Measurements from ENCODE around the gene STK11IP. TPM values are rescaled to one million over a fixed set of nuclear protein-coding genes. Genes with fewer than 3 reads are reported as not detected.

Gene STK11IP
- total RNA-seq, 1 experiment from 2014 or later: 35.6 TPM

- DNase-seq (ENCODE audit: low spot score): no peak
- H3K36me3 ChIP-seq (ENCODE audit: insufficient read depth, low read length, poor library complexity, severe bottlenecking): no peaks in the 10 kb centered on the region
- H3K4me3 ChIP-seq (ENCODE audit: low read depth, low read length, poor library complexity, severe bottlenecking): no peak overlapping the region
- no peaks in the 10 kb centered on the region for H3K9me3 ChIP-seq (ENCODE audit: low read depth, low read length, poor library complexity, severe bottlenecking)
- intact Hi-C loops (cut with micrococcal nuclease; ENCODE audit: unreplicated experiment): no loop called here
- no TSS peak for BruUV-seq (replicated peaks)
- TF ChIP-seq CTCF (conservative IDR thresholded peaks at IDR 0.05; ENCODE audit: low read depth, low read length) (no peak), EZH2 (IDR thresholded peaks at IDR 0.05; ENCODE audit: borderline replicate concordance, low read depth, low read length, poor library complexity, severe bottlenecking) (no peak)
- H3K27me3 ChIP-seq (replicated peaks; ENCODE audit: insufficient read depth, low read depth, low read length, poor library complexity): no peaks in the 10 kb centered on the region
- ChIA-PET POLR2A (ENCODE audit: low non-redundant PET) (no interaction called here), CTCF (no interaction called here)
- H3K27ac ChIP-seq (ENCODE audit: low read depth, low read length, poor library complexity, severe bottlenecking): no peak overlapping the region
- no peaks in the 10 kb centered on the region for H3K4me1 ChIP-seq (ENCODE audit: insufficient read depth, low read length, poor library complexity, severe bottlenecking)
Measured at GRCh38 chr2:219581346-219581745, 16.3 kb upstream of the STK11IP start.

GRCh38 chr2:219591091-219591490 lies 6.6 kb upstream of the STK11IP start:
- Histone ChIP-seq H3K27ac (ENCODE audit: low read depth, low read length, poor library complexity, severe bottlenecking) (no peak overlapping the region), H3K4me1 (ENCODE audit: insufficient read depth, low read length, poor library complexity, severe bottlenecking) (peaks cover 16% of the 10 kb centered on the region), H3K36me3 (ENCODE audit: insufficient read depth, low read length, poor library complexity, severe bottlenecking) (no peaks in the 10 kb centered on the region), H3K4me3 (ENCODE audit: low read depth, low read length, poor library complexity, severe bottlenecking) (no peak overlapping the region), H3K27me3 (replicated peaks; ENCODE audit: insufficient read depth, low read depth, low read length, poor library complexity) (no peaks in the 10 kb centered on the region), H3K9me3 (ENCODE audit: low read depth, low read length, poor library complexity, severe bottlenecking) (no peaks in the 10 kb centered on the region)
- intact Hi-C loops (cut with micrococcal nuclease; ENCODE audit: unreplicated experiment): no loop called here
- ChIA-PET POLR2A (ENCODE audit: low non-redundant PET) (no interaction called here), CTCF (no interaction called here)
- DNase-seq (ENCODE audit: low spot score): no peak
- BruUV-seq (replicated peaks): no TSS peak
- no peak for TF ChIP-seq CTCF (conservative IDR thresholded peaks at IDR 0.05; ENCODE audit: low read depth, low read length)
- no peak for TF ChIP-seq EZH2 (IDR thresholded peaks at IDR 0.05; ENCODE audit: borderline replicate concordance, low read depth, low read length, poor library complexity, severe bottlenecking)

- no TSS peak for BruUV-seq (replicated peaks)
- peak overlapping the region; percentile 57 for H3K27ac ChIP-seq (ENCODE audit: low read depth, low read length, poor library complexity, severe bottlenecking)
- no peaks in the 10 kb centered on the region for H3K36me3 ChIP-seq (ENCODE audit: insufficient read depth, low read length, poor library complexity, severe bottlenecking)
- H3K4me3 ChIP-seq (ENCODE audit: low read depth, low read length, poor library complexity, severe bottlenecking): no peak overlapping the region
- peaks cover 23% of the 10 kb centered on the region for H3K4me1 ChIP-seq (ENCODE audit: insufficient read depth, low read length, poor library complexity, severe bottlenecking)
- no peaks in the 10 kb centered on the region for H3K27me3 ChIP-seq (replicated peaks; ENCODE audit: insufficient read depth, low read depth, low read length, poor library complexity)
- no peak for TF ChIP-seq EZH2 (IDR thresholded peaks at IDR 0.05; ENCODE audit: borderline replicate concordance, low read depth, low read length, poor library complexity, severe bottlenecking)
- no peak for TF ChIP-seq CTCF (conservative IDR thresholded peaks at IDR 0.05; ENCODE audit: low read depth, low read length)
- ChIA-PET POLR2A (ENCODE audit: low non-redundant PET) (no interaction called here), CTCF (interaction anchor here (0.5 kb wide), 1 partner anchor 32 kb away, joined by 3 read pairs; no protein-coding TSS in a partner anchor)
- peak; percentile 62 for DNase-seq (ENCODE audit: low spot score)
- no peaks in the 10 kb centered on the region for H3K9me3 ChIP-seq (ENCODE audit: low read depth, low read length, poor library complexity, severe bottlenecking)
- intact Hi-C loops (cut with micrococcal nuclease; ENCODE audit: unreplicated experiment): no loop called here
Measured at GRCh38 chr2:219592736-219593135, 4.9 kb upstream of the STK11IP start.
